T-helper 17 cell (primary cell): ENCODE results near the gene NDNF. TPM values are rescaled to one million over a fixed set of nuclear protein-coding genes. Genes with fewer than 3 reads are reported as not detected.

Experiments
- ATAC-seq: fragments of 150-1000 bp; cut with Tn5 transposase; 2 replicates; pipeline ENCODE4 v1.10.0; 2021; ENCODE audit warnings: mild to moderate bottlenecking, moderate library complexity
- DNase-seq, 3 donors: peaks; one replicate each; pipeline versions ENCODE4 v3.0.0 to v3.0.0-alpha.2; 2020 to 2021
- H3K9me3 ChIP-seq: one replicate; pipeline ENCODE4 v1.7.0; 2013; ENCODE audit warnings: low read length, mild to moderate bottlenecking; ENCODE audit not compliant: control insufficient read depth, poor library complexity, severe bottlenecking
- H3K27ac Mint-ChIP-seq: one replicate; pipeline ENCODE4 v1.8.0; 2022; ENCODE audit warnings: mild to moderate bottlenecking, moderate library complexity, mixed read lengths
- H3K27me3 Mint-ChIP-seq: one replicate; pipeline ENCODE4 v1.8.0; 2022; ENCODE audit warnings: mixed read lengths
- H3K36me3 Mint-ChIP-seq: one replicate; pipeline ENCODE4 v1.8.0; 2022; ENCODE audit warnings: low read depth, mixed read lengths
- H3K4me1 Mint-ChIP-seq: one replicate; pipeline ENCODE4 v1.8.0; 2022; ENCODE audit warnings: mild to moderate bottlenecking, mixed read lengths
- H3K4me3 Mint-ChIP-seq: one replicate; pipeline ENCODE4 v1.8.0; 2022; ENCODE audit warnings: mild to moderate bottlenecking, moderate library complexity, mixed read lengths
- total RNA-seq, 4 donors: library from RNA in 2 of 4; stranded (reverse) in 2 of 4; gene quantifications; one replicate each; pipeline ENCODE4 v1.2.3 and lab custom pipeline; 2022 to 2026

The NDNF gene
- total RNA-seq, 2 donors from 2014 or later = not detected

GRCh38 chr4:120990246-120990645, 82.1 kb downstream of the NDNF start:
- ATAC-seq (no peak), DNase-seq (no peak)
- Mint-ChIP-seq H3K27ac (no peak overlapping the region), H3K4me1 (no peaks in the 10 kb centered on the region), H3K36me3 (peaks cover 5% of the 10 kb centered on the region), H3K27me3 (peaks cover 26% of the 10 kb centered on the region), H3K4me3 (no peak overlapping the region)
- no peaks in the 10 kb centered on the region for H3K9me3 ChIP-seq

Other genes starting within 250 kb of the NDNF start
- under 1 TPM in 1 of 2 donors, not detected in 1; 0.15 TPM for gene PRDM5, start 149.8 kb downstream of the NDNF start, total RNA-seq
- gene TNIP3, start 91.8 kb upstream of the NDNF start, total RNA-seq = under 1 TPM; 0.12 to 0.47 TPM